CD4-positive, alpha-beta T cell treated with Interleukin-21 for 1 hour (primary cell): ENCODE data around the gene SYNJ1.
"Not testable (repeated sequence)": the region's sequence is repeated elsewhere in the genome, so short reads cannot be mapped to it uniquely, and the experiment has no call there.

Source experiments
- DNase-seq: peaks from one replicate; pipeline ENCODE4 v3.0.0-alpha.2; 2020

SYNJ1 gene

GRCh38 chr21:32733356-32733755 is 5.5 kb upstream of the SYNJ1 start:
- no peak for DNase-seq

GRCh38 chr21:32732544-32732943 is 4.7 kb upstream of the SYNJ1 start:
- no peak for DNase-seq

GRCh38 chr21:32728848-32729247 is 1.0 kb upstream of the SYNJ1 start:
- peak; percentile 4 for DNase-seq

DNA sequence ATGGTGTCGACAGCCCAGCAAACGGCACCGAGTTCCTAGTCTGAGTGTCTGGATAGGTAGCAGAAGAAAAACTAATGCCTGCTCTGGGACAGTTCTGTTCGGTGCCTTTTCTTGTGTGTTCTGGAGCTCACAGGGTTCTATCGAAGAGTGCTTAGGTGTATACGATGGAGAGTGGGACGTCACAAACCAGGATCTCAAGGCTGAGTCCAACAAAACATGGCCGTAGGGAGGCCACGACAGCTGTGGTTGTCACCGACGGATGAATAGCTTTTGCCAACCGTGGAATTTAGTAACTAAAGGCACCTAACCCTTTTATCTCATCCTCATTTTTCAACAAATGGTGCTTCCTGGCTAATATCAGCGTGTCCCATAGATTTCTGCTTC is 635 bp upstream of the SYNJ1 start:
- no peak for DNase-seq

- peak; percentile 22 for DNase-seq
These were observed 750 bp downstream of the SYNJ1 start for GRCh38 chr21:32726839-32727686.

DNA sequence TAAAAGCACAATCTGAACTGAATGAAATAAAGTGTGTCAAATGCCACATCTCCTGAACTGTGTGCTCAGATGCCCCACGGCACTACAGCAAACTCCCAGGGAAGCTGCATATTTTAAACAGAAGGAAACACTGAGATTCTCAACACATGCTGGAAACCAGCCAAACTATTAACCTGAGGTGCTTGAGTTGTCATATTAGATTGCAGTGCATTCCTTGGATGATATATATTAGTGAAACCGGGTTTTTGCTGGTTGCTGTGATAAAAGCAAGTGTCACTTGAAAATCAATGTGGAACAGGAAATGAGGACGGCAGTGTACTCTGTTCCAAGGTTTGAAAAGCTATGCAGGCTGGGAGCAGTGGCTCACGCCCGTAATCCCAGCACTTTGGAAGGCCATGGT is 8.7 kb downstream of the SYNJ1 start:
- no peak for DNase-seq

GRCh38 chr21:32717851-32718316 is 9.9 kb downstream of the SYNJ1 start:
- no peak for DNase-seq

DNA sequence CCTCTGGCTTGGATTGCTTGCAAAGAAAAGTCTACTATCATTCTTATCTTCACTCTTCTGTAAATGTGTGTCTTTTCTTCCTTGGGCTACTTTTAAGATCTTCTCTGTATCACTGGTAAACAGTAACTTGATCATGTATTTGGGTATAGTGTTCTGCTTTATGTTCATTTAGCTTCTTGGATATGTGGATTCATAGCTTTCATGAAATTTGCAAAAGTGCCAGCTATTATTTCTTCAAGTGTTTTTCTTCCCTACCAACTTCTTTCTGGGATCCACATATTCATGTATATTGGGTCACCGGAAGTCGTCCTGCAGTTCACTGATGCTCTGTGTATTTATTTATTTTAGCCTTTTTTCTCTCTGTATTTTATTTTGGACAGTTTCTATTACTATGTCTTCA is 11.3 kb downstream of the SYNJ1 start:
- no peak for DNase-seq

DNA sequence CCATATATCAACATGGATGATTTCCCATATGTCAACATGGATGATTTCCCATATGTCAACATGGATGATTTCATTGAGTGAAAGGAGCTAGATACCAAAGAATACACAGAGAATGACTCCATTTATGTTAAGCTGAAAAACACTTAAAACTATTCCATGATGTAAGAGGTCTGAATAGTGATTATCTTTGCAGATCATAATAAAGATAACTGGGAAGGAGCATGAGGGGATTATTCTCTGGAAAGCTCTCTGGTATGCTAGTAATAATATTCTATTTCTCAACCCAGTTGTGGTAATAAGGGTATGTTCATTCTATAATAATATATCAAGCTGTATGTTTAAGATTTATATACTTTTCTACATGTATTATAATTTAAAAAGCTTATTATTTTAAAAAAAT is 14.1 kb downstream of the SYNJ1 start:
- DNase-seq, result no peak

DNA sequence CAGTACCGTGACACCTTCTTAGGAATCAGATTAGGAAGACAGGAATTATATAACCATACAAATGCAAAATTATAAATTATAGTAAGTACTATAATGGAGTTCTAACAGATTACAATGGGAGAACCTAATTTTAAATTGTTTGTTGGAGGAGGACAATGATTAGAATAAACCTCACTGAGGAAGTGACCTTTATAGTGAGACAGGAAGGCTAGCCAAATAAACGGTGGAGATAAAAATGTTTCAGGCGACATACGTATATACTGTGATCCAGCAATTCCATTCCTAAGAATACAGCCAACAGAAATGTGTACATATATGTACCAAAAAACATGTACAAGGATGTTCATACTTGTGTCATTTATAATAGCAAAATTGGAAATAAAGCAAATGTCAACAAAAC is 15.2 kb downstream of the SYNJ1 start:
- no peak for DNase-seq

GRCh38 chr21:32712043-32712442 is 15.8 kb downstream of the SYNJ1 start:
- DNase-seq, result peak; percentile 19

- no peak for DNase-seq
These were observed 16.8 kb downstream of the SYNJ1 start for GRCh38 chr21:32710987-32711386.

DNA sequence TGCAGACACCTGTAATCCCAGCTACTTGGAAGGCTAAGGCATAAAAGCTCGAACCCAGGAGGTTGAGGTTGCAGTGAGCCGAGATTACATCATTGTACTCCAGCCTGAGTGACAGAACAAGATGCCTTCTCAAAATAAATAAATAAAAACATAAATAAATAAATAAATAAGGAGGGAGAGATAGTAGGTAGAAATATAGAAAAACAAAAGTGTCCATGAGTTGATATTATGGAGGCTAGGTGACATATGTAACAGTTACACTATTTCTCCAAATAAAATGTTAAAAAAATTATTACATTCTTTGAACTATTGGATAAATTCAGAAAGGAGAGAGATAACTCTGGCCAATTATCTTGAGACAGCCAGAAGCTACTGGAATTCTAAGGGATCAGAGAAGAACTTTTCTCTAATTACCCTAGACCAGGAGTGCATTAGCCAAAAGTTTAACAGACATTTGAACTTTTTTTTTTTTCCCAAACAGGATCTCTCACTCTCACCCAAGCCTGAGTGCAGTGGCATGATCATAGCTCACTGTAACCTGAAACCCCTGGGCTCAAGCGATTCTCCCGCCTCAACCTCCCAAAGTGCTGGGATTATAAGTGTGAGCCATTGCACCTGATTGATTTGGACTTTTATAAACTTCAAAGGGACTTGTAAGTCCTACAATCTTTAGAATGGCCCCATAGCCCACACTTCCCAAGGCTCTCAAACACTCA is 17.6 kb downstream of the SYNJ1 start:
- no peak for DNase-seq

DNA sequence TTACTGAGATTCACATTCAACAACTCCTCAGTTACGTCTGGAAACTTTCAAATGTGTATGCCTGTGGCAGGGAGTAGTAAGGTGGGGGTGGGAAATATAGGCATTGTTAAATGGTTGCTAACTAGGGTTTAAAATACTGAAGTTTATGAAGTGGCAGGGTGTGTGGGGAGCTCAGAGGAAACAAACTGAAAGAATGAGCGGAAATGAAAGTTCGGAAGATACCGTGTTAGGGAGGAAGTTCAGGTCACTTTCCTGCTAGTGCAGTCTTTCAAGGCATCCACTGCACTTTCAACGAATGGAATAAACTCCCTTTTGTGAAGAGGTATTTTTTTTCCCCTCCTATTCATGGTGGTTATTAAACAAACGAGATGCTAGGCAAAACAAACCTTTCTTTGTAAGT is 19.7 kb downstream of the SYNJ1 start:
- DNase-seq, result no peak

- no peak for DNase-seq
These were observed 21.9 kb downstream of the SYNJ1 start for GRCh38 chr21:32705901-32706300.

DNA sequence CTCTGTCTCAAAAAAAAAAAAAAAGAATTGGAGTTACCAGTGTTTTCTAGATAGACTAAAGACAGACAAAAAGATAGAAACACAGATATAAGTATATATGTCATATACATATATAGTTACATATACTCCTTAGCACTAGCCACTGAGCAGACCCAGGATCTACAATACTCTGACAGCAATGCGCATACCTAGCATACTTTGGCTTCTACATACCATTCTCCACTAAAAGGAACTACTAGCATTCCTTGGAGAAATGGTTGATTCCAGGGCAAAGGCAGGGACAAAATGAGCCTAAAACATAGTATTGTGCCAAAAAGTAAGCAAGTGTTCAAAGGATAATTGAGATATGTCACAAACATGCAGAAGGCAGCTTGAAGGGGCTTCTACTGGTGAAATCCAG is 22.7 kb downstream of the SYNJ1 start:
- DNase-seq, result no peak

- DNase-seq, result no peak
These were observed 25.1 kb downstream of the SYNJ1 start for GRCh38 chr21:32702702-32703101.

- DNase-seq, result no peak
These were observed 28.7 kb downstream of the SYNJ1 start for GRCh38 chr21:32698971-32699693.

GRCh38 chr21:32698286-32698685 is 29.5 kb downstream of the SYNJ1 start:
- no peak for DNase-seq

GRCh38 chr21:32695482-32695881 is 32.3 kb downstream of the SYNJ1 start:
- not testable (repeated sequence) for DNase-seq

- DNase-seq, result no peak
These were observed 34.2 kb downstream of the SYNJ1 start for GRCh38 chr21:32693581-32693980.

DNA sequence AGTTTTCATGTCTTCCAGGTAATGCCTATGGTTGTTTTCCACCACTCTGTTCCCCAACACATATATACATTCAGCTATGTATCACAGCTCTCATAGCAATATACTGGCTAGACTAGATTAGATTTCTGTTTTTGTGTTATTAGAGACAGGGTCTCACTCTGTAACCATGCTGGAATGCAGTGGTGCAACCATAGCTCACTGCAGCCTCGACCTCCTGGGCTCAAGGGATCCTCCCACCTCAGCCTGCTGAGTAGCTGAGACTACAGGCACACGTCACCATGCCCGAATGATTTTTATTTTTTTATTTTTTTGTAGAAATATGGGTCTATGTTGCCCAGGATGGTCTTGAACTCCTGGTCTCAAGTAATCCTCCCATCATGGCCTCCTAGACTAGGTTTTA is 37.7 kb downstream of the SYNJ1 start:
- DNase-seq, result no peak

GRCh38 chr21:32687643-32688345 is 40.0 kb downstream of the SYNJ1 start:
- peak; percentile 1 for DNase-seq
